Tibial nerve (tissue), 4 donors: ENCODE measurements around the gene LRRC15. TPM values are rescaled to one million over a fixed set of nuclear protein-coding genes. Genes with fewer than 3 reads are reported as not detected.

ENCODE experiments used
- DNase-seq, 2 donors: peaks; one replicate each; pipeline ENCODE4 v3.0.0-alpha.2; 2019; ENCODE audit warnings: low spot score in 2 of 2
- H3K27ac ChIP-seq, 4 donors: fragments of 200-600 bp; sonication (generic) in 3 of 4; one replicate each; pipeline ENCODE4 v1.5.1; 2017 to 2019; ENCODE audit warnings: mild to moderate bottlenecking in 1 of 4
- H3K27me3 ChIP-seq, 2 donors: fragments of 200-600 bp; sonication (generic) in 1 of 2; one replicate each; pipeline versions ENCODE4 v1.5.1 to v1.6.0; 2017 to 2019
- H3K36me3 ChIP-seq, 3 donors: fragments of 200-600 bp; sonication (generic); one replicate each; pipeline ENCODE4 v1.5.1; 2018 to 2019
- H3K4me1 ChIP-seq, 4 donors: fragments of 200-600 bp; sonication (generic) in 3 of 4; one replicate each; pipeline ENCODE4 v1.5.1; 2017 to 2019
- H3K4me3 ChIP-seq, 4 donors: fragments of 200-600 bp; sonication (generic) in 3 of 4; one replicate each; pipeline ENCODE4 v1.5.1; 2017 to 2019; ENCODE audit warnings: mild to moderate bottlenecking in 1 of 4, moderate library complexity in 1 of 4
- H3K9me3 ChIP-seq, 4 donors: fragments of 200-600 bp; sonication (generic) in 3 of 4; one replicate each; pipeline ENCODE4 v1.5.1; 2017 to 2019
- EP300 ChIP-seq, 2 donors: sonication (generic); formaldehyde crosslinking; IDR thresholded peaks; one replicate each; pipeline ENCODE4 v1.6.1; 2017; ENCODE audit warnings: antibody characterized with exemption in 2 of 2, mild to moderate bottlenecking in 1 of 2
- POLR2A ChIP-seq, 2 donors: fragments of 450-650 bp; IDR thresholded peaks; one replicate each; pipeline ENCODE4 v1.6.1; 2017; ENCODE audit warnings: antibody characterized with exemption in 2 of 2, mild to moderate bottlenecking in 2 of 2, moderate library complexity in 2 of 2
- WGBS, 2 donors: methylation state at CpG; one replicate each; pipeline ENCODE4 v1.1.5; 2018; 5-methylcytosine and 5-hydroxymethylcytosine counted together
- total RNA-seq, 4 donors: library from RNA; depleted of rRNA; stranded (reverse); fragments of >200 nt; gene quantifications; one replicate each; pipeline ENCODE4 v1.1.0, GENCODE V29; 2016
- TF ChIP-seq, protein P1 (sequence below), 5 experiments: fragments of 200-600 bp in 3 of 5; fragments of 450-650 bp in 2 of 5; sonication (generic) in 3 of 5; IDR thresholded peaks; one replicate each; pipeline ENCODE4 v1.5.1; 2016 to 2019; ENCODE audit warnings: antibody characterized with exemption in 5 of 5, mild to moderate bottlenecking in 3 of 5, moderate library complexity in 2 of 5

The LRRC15 gene
- total RNA-seq, 4 donors from 2014 or later: not detected

DNA sequence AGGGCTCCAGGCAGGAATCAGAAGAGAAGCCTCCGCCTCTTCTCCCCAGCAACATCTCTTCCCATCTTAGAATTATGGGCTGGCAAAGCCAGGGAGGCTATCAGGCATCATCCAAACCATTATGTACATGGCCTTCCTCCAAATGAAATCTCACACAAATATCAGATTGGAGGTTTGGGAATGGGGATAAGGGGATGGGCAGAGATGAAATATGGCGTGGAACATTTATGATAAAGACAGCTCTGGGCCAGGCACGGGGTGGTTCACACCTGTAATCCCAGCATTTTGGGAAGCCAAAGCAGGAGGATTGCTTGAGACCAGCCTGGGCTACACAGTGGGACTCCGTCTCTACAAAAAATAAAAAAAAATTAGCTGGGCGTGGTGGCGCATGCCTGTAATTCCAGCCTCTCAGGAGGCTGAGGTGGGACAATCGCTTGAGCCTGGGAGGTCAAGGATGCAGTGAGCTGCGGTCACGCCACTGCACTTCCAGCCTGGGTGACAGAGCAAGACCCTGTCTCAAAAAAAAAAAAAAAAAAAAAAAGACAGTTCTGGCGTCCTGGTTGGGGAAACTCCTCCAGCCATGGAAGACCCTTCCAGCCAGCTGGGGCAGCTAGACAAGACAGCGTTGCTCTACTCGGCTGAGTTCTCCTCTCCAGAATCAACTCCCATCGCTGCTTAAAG is 55.0 kb downstream of the LRRC15 start:
- WGBS, 2 donors: 72 to 81% methylated on average over 13 of the region's 13 CpGs
- peak overlapping the region in 2 of 4 donors; percentile 74 to 84 for H3K27ac ChIP-seq
- DNase-seq: no peak

DNA sequence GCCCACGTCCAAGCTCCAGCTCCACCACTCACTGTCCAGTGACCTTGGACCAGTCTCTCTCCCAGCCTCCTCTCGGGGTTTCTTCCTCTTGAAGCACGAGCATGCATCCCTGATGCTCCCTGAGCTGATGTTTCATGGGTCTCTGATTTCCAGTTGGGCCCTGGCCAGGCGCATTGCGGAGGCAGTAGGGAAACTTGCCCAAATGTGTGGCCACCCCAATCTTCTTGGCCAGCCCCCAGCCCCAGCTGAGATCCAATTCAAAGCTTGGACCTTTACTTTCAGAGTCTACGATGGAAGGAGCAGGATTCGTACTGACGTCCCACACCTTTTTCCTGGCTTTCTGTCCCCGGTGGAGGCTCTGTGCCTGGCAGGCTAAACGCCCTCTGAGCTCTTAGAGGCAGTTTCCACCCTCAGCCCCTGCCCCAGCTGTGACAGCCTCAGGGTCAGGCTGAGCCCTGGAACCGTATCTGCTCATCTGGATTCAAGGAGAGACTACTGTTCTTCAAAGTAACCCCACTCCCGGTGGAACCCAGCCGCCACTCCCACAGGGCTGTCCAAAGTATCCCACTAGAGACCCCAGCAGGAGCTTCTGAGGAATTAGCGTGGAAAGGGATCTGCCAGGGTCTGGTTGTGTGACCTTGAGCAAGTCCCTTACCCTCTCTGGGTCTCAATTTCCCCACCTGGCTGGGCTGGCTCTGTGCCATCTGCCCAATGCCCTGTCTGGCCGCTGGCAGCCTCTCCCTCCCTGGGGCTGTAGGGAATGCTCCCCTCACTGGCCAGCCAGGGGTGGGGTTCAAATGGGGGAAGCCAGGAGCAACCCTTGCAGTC is 55.8 kb downstream of the LRRC15 start:
- Histone ChIP-seq H3K27me3 (peaks cover 0 to 3% of the 10 kb centered on the region in 2 donors), H3K36me3 (no peaks in the 10 kb centered on the region), H3K4me3 (no peak overlapping the region), H3K27ac (peak overlapping the region in 2 of 4 donors; percentile 63 to 84), H3K9me3 (peaks cover 0 to 2% (median 0%) of the 10 kb centered on the region in 4 donors), H3K4me1 (peaks cover 0 to 62% (median 16%) of the 10 kb centered on the region in 4 donors)
- peak; percentile 48 to 70 for DNase-seq
- WGBS, 2 donors: 57 to 58% methylated on average over 15 of the region's 15 CpGs
- TF ChIP-seq EP300 (IDR thresholded peaks at IDR 0.05) (peak in 1 of 2 donors; percentile 13), POLR2A (IDR thresholded peaks at IDR 0.05) (no peak)

More for the DNA sequence above, 55.0 kb downstream of the LRRC15 start:
- Histone ChIP-seq H3K4me1 (peaks cover 0 to 57% (median 16%) of the 10 kb centered on the region in 4 donors), H3K27me3 (peaks cover 0 to 3% of the 10 kb centered on the region in 2 donors), H3K9me3 (peaks cover 0 to 10% (median 0%) of the 10 kb centered on the region in 4 donors), H3K36me3 (no peaks in the 10 kb centered on the region), H3K4me3 (no peak overlapping the region)
- TF ChIP-seq EP300 (IDR thresholded peaks at IDR 0.05): no peak

DNA sequence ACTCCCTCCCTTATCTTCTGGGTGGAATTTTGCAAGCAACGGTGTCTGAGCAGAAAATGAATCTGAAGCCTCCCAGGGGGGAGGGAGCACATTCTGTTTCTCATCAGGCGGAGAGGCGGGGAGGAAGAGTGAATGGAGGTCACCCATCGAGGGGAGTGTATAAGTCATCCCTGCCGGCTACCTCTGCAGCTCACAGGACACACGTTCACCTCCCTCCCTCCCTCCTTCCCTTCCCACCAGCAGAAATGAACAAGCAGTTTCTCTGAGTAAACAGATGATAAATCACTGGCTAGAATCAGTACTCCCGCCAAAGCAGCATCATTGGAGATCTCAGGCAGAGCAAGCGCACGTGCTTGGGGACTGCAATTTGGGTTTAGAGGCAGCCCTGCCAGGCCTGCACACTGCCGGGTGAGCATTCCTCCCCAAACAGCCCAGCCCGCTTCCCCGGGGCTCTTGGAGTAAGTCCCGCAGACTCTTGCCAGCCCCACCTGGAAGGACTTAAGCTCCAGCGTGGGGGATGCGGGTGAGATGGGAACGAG is 56.7 kb downstream of the LRRC15 start:
- H3K27ac ChIP-seq: peak overlapping the region in 1 of 4 donors; percentile 63
- TF ChIP-seq EP300 (IDR thresholded peaks at IDR 0.05): peak in 1 of 2 donors; percentile 76
- TF ChIP-seq, protein P1, sequence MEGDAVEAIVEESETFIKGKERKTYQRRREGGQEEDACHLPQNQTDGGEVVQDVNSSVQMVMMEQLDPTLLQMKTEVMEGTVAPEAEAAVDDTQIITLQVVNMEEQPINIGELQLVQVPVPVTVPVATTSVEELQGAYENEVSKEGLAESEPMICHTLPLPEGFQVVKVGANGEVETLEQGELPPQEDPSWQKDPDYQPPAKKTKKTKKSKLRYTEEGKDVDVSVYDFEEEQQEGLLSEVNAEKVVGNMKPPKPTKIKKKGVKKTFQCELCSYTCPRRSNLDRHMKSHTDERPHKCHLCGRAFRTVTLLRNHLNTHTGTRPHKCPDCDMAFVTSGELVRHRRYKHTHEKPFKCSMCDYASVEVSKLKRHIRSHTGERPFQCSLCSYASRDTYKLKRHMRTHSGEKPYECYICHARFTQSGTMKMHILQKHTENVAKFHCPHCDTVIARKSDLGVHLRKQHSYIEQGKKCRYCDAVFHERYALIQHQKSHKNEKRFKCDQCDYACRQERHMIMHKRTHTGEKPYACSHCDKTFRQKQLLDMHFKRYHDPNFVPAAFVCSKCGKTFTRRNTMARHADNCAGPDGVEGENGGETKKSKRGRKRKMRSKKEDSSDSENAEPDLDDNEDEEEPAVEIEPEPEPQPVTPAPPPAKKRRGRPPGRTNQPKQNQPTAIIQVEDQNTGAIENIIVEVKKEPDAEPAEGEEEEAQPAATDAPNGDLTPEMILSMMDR (IDR thresholded peaks at IDR 0.05): no peak
- TF ChIP-seq POLR2A (IDR thresholded peaks at IDR 0.05): no peak

DNA sequence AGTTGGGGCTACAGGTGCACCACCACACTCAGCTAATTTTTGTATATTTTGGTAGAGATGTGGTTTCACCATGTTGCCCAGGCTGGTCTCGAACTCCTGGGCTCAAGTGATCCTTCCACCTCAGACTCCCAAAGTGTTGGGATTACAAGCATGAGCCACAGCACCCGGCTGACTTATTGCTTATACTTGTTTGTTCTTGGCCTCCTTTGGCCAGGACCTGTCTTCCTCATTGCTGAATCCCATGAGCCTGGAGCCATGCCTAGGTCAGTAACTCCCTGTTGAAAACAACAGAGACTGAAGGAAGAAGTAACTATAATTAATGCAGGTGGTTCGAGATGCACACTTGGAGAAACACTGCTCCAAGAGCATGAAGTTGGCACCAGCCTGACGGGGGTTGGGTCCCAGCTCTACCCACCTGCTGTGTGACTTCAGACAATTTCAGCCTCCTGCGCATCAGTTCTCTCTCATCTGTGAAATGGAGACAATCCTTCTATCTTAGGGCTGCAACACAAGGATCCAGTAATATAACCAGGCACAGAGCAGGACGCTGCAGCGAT is 57.3 kb downstream of the LRRC15 start:
- 72 to 85% methylated on average over 7 of the region's 7 CpGs for WGBS, 2 donors
- H3K4me3 ChIP-seq: no peak overlapping the region
- H3K4me1 ChIP-seq: peaks cover 0 to 71% (median 18%) of the 10 kb centered on the region in 4 donors
- H3K36me3 ChIP-seq: no peaks in the 10 kb centered on the region
- H3K27ac ChIP-seq: peak overlapping the region in 1 of 4 donors; percentile 63
- no peaks in the 10 kb centered on the region for H3K9me3 ChIP-seq
- TF ChIP-seq, protein P1 (IDR thresholded peaks at IDR 0.05): no peak
- TF ChIP-seq POLR2A (IDR thresholded peaks at IDR 0.05) (no peak), EP300 (IDR thresholded peaks at IDR 0.05) (no peak)
- H3K27me3 ChIP-seq: peaks cover 0 to 3% of the 10 kb centered on the region in 2 donors
- peak in 1 of 2 donors; percentile 27 for DNase-seq

More for the DNA sequence above, 56.7 kb downstream of the LRRC15 start:
- no peaks in the 10 kb centered on the region for H3K36me3 ChIP-seq
- H3K27me3 ChIP-seq: peaks cover 0 to 3% of the 10 kb centered on the region in 2 donors
- H3K9me3 ChIP-seq: no peaks in the 10 kb centered on the region
- peak; percentile 52 to 64 for DNase-seq
- 39 to 41% methylated on average over 15 to 16 of the region's 16 CpGs for WGBS, 2 donors
- peaks cover 0 to 71% (median 18%) of the 10 kb centered on the region in 4 donors for H3K4me1 ChIP-seq
- no peak overlapping the region for H3K4me3 ChIP-seq

DNA sequence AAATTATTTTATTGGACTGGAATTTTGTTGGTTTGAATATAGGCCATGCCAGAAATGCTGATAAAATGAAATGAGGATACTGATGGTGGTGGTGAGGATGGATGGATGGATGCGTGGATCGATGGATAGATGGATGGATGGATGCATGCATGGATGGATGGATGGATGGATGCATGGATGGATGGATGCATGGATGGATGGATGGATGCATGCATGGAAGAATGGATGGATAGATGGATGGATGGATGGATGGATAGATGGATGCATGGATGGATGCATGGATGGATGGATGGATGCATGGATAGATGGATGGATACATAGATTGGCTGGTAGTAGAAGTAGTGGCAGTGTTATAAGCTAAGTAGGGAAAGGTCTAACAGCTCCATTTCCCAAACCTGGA is 58.5 kb downstream of the LRRC15 start:
- peaks cover 0 to 6% of the 10 kb centered on the region in 2 donors for H3K27me3 ChIP-seq
- H3K4me1 ChIP-seq: peaks cover 0 to 70% (median 17%) of the 10 kb centered on the region in 4 donors
- DNase-seq: no peak
- H3K9me3 ChIP-seq: no peaks in the 10 kb centered on the region
- H3K27ac ChIP-seq: no peak overlapping the region
- H3K36me3 ChIP-seq: no peaks in the 10 kb centered on the region
- TF ChIP-seq EP300 (IDR thresholded peaks at IDR 0.05) (no peak), POLR2A (IDR thresholded peaks at IDR 0.05) (no peak)
- TF ChIP-seq, protein P1 (IDR thresholded peaks at IDR 0.05): no peak
- WGBS, 2 donors: 93 to 94% methylated on average over 2 of the region's 2 CpGs
- H3K4me3 ChIP-seq: no peak overlapping the region
